ENCODE measurements around the gene SYTL1.

GRCh38 chr1:27400082-27400962 lies 58.5 kb downstream of the SYTL1 start:
- no peak for TF ChIP-seq CTCF (IDR thresholded peaks at IDR 0.05)
- no peak for TF ChIP-seq POLR2A (IDR thresholded peaks at IDR 0.05)
- no peak for TF ChIP-seq EP300 (IDR thresholded peaks at IDR 0.05)

All from ovary (tissue), 3 donors.